ENCODE measurements around the gene KCNMA1. TPM values are rescaled to one million over a fixed set of nuclear protein-coding genes. Genes with fewer than 3 reads are reported as not detected.

KCNMA1 gene
- total RNA-seq, 8 experiments from 2014 or later = 4.3 to 81.4 (median 17.3) TPM

DNA sequence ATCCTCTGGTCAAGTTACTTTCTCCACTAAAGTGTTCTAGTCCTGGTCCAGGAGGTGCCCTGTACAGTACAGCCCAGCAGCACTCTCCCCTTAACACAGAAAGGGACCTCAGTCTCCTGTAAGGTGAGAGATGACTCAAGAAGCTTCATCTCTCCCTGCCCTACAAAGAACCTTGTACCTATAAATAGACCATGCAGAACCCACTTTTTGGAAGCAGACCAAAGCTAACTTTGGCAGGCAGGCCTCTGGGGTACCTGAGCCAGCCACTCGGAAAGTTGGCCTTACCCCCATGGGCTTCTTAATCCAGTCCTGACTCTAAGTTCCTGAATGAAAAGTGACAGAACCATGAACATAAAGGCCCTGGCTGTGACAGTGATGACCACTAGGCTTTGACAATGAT, 454.8 kb downstream of the KCNMA1 start:
- Histone ChIP-seq H3K27ac (no peak overlapping the region), H3K4me1 (replicated peaks in 1 of 2) (peaks cover 0 to 2% of the 10 kb centered on the region in 2 donors), H3K4me3 (no peak overlapping the region)
- ATAC-seq (replicated peaks in 6 of 8) = no peak
- in situ Hi-C loops (cut with MboI; ENCODE audit: low pct_unique_long_range_greater_than_20kb in 2 of 9, low sequenced_read_pairs in 9 of 9, unreplicated experiment in 9 of 9) = no loop called here
- WGBS, 10 experiments = 80 to 89% (median 85%) methylated on average over 1 of the region's 1 CpG; no CpG with 5 or more reads in 6 of the 10 experiments

DNA sequence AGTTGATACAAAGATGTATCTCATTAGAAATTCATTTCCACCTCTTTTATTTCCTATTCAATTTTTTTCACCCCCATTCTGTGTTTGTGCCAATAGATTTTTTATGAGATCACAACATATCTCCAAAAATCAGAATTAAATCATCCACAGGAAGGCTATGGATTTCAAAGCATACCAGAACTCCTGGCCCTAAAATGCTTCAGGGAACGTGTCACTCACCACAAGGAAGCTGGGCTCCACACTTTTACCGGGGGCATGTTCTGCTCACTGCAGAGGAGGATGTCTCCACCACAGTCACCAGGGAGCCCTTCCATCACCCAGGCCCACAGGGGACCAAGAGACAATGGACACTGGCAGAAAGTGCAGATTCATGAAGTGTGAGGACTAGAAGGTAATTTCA, 456.8 kb downstream of the KCNMA1 start:
- Histone ChIP-seq H3K4me1 (replicated peaks in 1 of 2) (no peaks in the 10 kb centered on the region), H3K4me3 (no peak overlapping the region), H3K27ac (no peak overlapping the region)
- 0 to 85% (median 60%) methylated on average over 1 to 2 of the region's 2 CpGs; no CpG with 5 or more reads in 3 of the 10 experiments for WGBS, 10 experiments
- in situ Hi-C loops (cut with MboI; ENCODE audit: low pct_unique_long_range_greater_than_20kb in 2 of 9, low sequenced_read_pairs in 9 of 9, unreplicated experiment in 9 of 9) = no loop called here
- ATAC-seq (replicated peaks in 6 of 8) = no peak

DNA sequence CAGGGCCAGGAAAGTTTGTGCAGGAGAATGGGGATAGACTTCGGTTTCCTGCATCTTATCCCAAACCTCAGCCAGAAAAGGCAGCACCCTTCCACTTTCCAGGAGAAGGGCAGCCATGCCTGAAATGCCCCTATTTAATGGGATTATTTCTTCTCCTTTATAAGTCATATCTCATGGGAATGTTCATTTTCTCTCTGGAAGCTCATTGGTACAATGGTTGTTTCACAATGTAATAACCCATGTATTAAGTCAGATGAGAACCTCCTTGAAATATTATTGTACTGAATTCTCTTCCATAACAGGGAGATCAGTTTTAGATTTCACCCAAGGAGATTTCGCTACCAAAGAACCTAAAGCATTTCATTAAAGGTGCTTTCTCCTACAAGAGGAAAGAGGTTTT, 457.5 kb downstream of the KCNMA1 start:
- H3K27ac ChIP-seq = no peak overlapping the region

DNA sequence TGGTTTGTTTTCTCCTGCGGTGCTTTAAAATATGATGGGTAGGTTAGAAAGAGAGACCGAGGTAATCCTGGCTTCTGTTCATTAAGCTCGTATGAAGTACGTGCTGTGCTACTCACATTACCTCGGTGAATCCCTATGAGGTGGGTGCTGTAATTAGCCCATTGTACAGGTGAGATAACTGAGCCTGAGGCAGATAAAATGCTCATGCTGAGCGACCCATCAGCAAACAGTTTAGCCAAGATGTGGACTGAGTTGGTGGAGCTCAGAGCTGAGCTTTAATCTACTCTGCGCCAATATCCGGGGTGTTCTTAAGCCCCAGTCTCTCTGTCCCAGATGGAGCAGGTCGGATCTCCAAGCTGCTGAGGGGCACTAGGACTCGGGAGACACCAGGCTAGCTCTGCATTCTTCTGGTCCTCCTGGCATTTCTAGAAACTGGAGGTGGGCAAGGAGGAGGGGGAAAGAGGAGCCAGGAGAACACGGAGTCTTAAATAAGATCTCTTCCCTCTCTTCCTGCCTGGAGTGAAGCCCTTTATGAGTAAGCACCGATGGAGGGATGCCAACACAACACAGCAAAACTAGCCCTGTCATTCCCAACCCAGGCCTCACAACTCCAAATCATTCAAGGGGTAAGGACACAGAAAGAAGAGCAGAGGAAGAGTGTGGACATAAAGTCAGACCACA, 458.5 kb downstream of the KCNMA1 start:
- no peaks in the 10 kb centered on the region for H3K4me1 ChIP-seq (replicated peaks in 1 of 2)
- in situ Hi-C loops (cut with MboI; ENCODE audit: low pct_unique_long_range_greater_than_20kb in 2 of 9, low sequenced_read_pairs in 9 of 9, unreplicated experiment in 9 of 9) = loop anchor here in 2 of 9 experiments (10.0 kb wide), 1 partner anchor 466 kb away; no protein-coding TSS in a partner anchor
- no peak overlapping the region for H3K27ac ChIP-seq
- ATAC-seq (replicated peaks in 6 of 8) = peak in 2 of 8 experiments; percentile 63 to 75
- 50 to 93% (median 67%) methylated on average over 3 to 12 of the region's 12 CpGs; no CpG with 5 or more reads in 1 of the 10 experiments for whole genome bisulfite sequencing, 10 experiments
- no peak overlapping the region for H3K4me3 ChIP-seq

More for the DNA sequence above, 457.5 kb downstream of the KCNMA1 start:
- no peak for ATAC-seq (replicated peaks in 6 of 8)
- WGBS, 10 experiments = 77 to 100% (median 100%) methylated on average over 1 to 2 of the region's 2 CpGs; no CpG with 5 or more reads in 3 of the 10 experiments
- no peaks in the 10 kb centered on the region for H3K4me1 ChIP-seq (replicated peaks in 1 of 2)
- in situ Hi-C loops (cut with MboI; ENCODE audit: low pct_unique_long_range_greater_than_20kb in 2 of 9, low sequenced_read_pairs in 9 of 9, unreplicated experiment in 9 of 9) = no loop called here
- H3K4me3 ChIP-seq = no peak overlapping the region

DNA sequence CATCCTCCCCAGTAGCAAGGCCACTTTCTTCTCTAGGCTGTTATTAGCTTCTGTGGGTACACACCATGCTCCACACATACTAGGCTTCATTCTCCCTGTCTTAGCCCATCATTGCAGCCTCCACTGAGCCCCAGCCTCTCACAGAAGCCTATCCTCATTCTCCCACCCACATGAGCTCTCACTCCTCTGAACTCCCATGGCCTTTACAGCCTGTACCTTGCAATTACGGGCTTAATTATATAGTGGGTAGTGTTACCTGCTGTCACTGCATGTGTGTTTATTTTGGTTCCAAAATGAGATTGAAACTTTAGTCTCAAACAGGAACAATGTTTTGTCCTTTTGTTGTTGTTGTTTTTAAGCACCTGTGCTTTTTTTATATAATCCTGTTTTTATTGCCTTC, 460.0 kb downstream of the KCNMA1 start:
- WGBS, 10 experiments = 86 to 100% (median 100%) methylated on average over 1 of the region's 1 CpG; no CpG with 5 or more reads in 5 of the 10 experiments
- Histone ChIP-seq H3K4me3 (no peak overlapping the region), H3K4me1 (replicated peaks in 1 of 2) (no peaks in the 10 kb centered on the region), H3K27ac (no peak overlapping the region)
- in situ Hi-C loops (cut with MboI; ENCODE audit: low pct_unique_long_range_greater_than_20kb in 2 of 9, low sequenced_read_pairs in 9 of 9, unreplicated experiment in 9 of 9) = loop anchor here in 2 of 9 experiments (10.0 kb wide), 1 partner anchor 467 kb away; no protein-coding TSS in a partner anchor
- no peak for ATAC-seq (replicated peaks in 6 of 8)

DNA sequence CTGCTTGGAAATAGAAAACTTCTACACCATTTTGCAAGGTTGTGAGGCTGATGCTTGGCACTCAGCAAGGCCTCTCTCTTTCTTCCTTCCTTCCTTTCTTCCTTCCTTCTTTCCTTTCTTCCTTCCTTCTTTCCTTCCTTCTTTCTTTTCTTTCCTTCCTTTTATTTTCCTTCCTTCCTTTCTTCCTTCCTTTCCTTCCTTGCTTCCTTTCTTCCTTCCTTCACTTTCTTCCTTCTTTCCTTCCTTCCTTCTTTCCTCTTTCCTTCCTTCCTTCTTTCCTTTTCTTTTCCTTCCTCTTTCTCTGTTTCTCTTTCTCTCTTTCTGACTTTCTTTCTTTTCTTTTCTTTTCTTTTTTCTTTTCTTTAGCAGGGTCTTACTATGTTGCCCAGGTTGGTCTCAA, 460.4 kb downstream of the KCNMA1 start:
- Histone ChIP-seq H3K4me3 (no peak overlapping the region), H3K27ac (no peak overlapping the region), H3K4me1 (replicated peaks in 1 of 2) (no peaks in the 10 kb centered on the region)
- no peak for ATAC-seq (replicated peaks in 6 of 8)
- in situ Hi-C loops (cut with MboI; ENCODE audit: low pct_unique_long_range_greater_than_20kb in 2 of 9, low sequenced_read_pairs in 9 of 9, unreplicated experiment in 9 of 9) = loop anchor here in 2 of 9 experiments (10.0 kb wide), 1 partner anchor 468 kb away; no protein-coding TSS in a partner anchor

DNA sequence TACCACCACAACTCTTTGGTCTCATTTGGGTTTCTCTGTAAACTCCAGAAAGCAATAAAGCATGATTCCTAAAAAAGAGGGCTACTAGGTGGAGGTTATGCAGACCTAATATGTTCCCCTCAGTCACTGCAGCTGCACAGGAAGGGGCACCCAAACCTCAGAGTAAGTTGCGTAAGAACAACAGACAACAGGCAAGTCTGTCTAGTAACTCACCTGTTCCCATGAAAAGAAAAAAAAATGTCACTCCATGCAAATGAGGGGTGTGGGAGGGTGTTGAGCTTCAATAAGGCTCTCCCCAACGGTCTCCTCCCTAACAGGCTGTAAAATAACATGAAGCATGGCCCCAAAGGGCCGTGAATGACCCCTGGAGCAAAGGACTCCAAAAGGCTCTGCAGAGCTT, 461.4 kb downstream of the KCNMA1 start:
- in situ Hi-C loops (cut with MboI; ENCODE audit: low pct_unique_long_range_greater_than_20kb in 2 of 9, low sequenced_read_pairs in 9 of 9, unreplicated experiment in 9 of 9) = loop anchor here in 2 of 9 experiments (10.0 kb wide), 1 partner anchor 469 kb away; no protein-coding TSS in a partner anchor
- WGBS, 10 experiments = 33 to 100% (median 80%) methylated on average over 1 to 2 of the region's 3 CpGs; no CpG with 5 or more reads in 5 of the 10 experiments
- H3K4me1 ChIP-seq (replicated peaks in 1 of 2) = no peaks in the 10 kb centered on the region
- H3K4me3 ChIP-seq = no peak overlapping the region
- H3K27ac ChIP-seq = no peak overlapping the region
- peak in 1 of 8 experiments; percentile 71 for ATAC-seq (replicated peaks in 6 of 8)

DNA sequence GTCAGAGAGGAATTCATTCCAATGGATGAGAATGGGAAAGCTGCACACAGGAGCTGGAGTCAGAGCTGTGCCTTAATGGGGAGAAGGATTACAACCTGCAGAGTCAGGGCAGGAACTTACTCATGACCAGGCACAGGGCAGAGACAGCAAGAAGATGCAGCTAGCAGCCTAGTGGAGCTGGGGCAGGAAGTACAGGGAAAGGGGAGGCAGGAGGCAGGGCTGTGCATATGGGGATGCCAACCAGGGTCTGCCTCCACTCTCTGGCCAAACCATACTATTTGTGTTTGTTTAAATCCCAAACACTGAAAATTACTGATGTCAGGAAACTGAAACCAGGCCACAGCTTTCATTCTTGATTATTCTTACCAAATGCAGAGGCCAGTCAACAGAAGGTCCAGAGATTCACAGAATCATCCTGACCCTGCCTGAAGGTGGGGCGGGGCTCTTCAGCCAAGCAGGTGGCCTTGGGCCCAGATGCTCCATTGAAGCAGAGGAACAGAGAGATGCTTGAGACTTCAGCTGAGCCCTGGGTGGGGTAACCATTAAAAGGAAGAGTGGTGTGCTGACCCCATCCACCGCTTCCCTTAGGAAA, 461.9 kb downstream of the KCNMA1 start:
- H3K4me3 ChIP-seq = no peak overlapping the region
- no peaks in the 10 kb centered on the region for H3K4me1 ChIP-seq (replicated peaks in 1 of 2)
- ATAC-seq (replicated peaks in 6 of 8) = peak in 2 of 8 experiments; percentile 23 to 40
- H3K27ac ChIP-seq = no peak overlapping the region
- WGBS, 10 experiments = 50 to 100% (median 100%) methylated on average over 1 to 2 of the region's 2 CpGs; no CpG with 5 or more reads in 4 of the 10 experiments
- in situ Hi-C loops (cut with MboI; ENCODE audit: low pct_unique_long_range_greater_than_20kb in 2 of 9, low sequenced_read_pairs in 9 of 9, unreplicated experiment in 9 of 9) = loop anchor here in 2 of 9 experiments (10.0 kb wide), 1 partner anchor 469 kb away; no protein-coding TSS in a partner anchor

DNA sequence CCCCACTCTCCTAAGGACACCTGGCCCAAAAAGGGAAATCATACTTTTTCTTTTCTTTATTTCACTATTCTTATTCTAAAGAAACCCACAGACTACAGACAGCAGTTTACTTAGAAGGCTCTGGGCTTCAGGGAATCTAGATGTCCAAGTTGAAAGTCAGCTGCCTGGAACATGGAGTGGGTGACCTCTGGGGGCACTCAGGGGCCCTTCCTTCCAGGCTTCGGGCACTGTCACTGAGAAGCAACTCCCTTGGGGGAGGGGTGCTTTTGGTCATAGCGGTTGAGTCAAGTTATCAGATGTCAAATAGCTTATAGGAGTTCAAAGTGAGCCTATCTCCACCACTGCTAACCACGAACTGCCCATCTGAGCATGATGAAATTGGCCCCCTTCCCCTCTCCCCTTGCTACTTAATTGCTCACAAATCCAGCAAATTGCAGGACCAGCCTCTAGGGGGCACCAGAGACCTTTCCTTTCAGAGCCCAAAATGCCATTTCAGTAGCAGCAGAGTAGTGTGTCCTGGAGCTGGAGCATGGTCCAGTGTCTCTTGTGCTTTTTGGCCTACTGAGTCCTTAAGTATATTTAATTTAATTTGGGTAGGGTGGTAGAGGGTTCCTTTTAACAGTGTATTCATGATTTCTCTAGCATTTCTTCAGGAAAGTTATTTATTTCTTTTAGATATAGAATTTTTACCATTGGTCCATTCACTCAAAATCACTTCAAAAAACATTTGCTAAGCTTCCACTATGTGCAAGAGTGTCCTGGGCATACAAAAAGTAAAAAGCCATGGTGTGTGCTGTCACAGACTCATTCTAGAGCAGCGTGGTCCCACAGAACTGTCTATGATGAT, 463.8 kb downstream of the KCNMA1 start:
- 0 to 83% (median 40%) methylated on average over 1 to 3 of the region's 4 CpGs; no CpG with 5 or more reads in 1 of the 10 experiments for WGBS, 10 experiments
- Histone ChIP-seq H3K27ac (no peak overlapping the region), H3K4me1 (replicated peaks in 1 of 2) (no peaks in the 10 kb centered on the region), H3K4me3 (no peak overlapping the region)
- in situ Hi-C loops (cut with MboI; ENCODE audit: low pct_unique_long_range_greater_than_20kb in 2 of 9, low sequenced_read_pairs in 9 of 9, unreplicated experiment in 9 of 9) = loop anchor here in 7 of 9 experiments (5.0 to 25.0 kb wide), 4 partner anchors 463 to 473 kb away; partner anchors contain the start of gene KCNMA1 (in 3 of the 7)
- ATAC-seq (replicated peaks in 6 of 8) = peak; percentile 74 to 93 (median 87)

DNA sequence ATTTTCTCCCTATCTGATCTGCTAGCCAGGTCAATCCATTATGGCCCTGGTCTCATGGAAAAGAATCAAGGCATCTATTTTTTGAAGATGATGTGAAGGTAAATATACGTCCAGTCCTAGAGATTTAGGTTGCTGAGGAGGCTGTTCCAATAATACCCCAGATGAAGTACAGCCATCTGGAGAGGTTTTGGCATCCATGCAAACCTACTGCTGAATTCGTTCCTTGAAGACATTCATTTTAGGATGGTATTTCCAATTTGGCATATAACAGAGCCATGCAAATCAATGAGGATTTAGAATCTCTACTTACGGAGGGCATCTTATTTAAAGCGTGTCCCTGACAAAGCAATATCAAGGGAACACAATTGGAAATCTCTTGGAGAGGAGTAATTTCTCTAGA, 465.5 kb downstream of the KCNMA1 start:
- no peak for ATAC-seq (replicated peaks in 6 of 8)
- WGBS, 10 experiments = 20 to 89% (median 78%) methylated on average over 1 to 4 of the region's 4 CpGs; no CpG with 5 or more reads in 1 of the 10 experiments
- in situ Hi-C loops (cut with MboI; ENCODE audit: low pct_unique_long_range_greater_than_20kb in 2 of 9, low sequenced_read_pairs in 9 of 9, unreplicated experiment in 9 of 9) = loop anchor here in 7 of 9 experiments (5.0 to 25.0 kb wide), 4 partner anchors 465 to 475 kb away; partner anchors contain the start of gene KCNMA1 (in 3 of the 7)

DNA sequence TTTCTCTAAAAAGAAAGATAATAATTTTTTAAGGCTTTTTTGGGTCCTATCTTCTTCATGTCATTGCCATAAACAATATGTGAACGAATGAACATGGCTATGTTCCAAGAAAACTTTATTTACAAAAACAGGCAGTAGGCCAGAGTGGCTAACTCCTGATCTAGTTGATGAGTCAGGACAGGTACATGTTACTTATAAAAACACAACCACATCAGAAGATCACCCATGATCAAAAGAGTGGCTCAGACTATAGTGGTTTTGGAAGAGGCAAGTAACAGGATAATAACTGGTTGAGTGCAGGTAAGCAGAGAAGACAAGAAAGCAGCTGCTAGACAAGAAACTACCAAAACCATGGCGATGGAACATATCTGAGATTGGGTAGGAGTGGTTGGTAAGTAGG, 468.7 kb downstream of the KCNMA1 start:
- Histone ChIP-seq H3K4me3 (no peak overlapping the region), H3K4me1 (replicated peaks in 1 of 2) (peaks cover 9 to 22% of the 10 kb centered on the region in 2 donors), H3K27ac (no peak overlapping the region)
- 9 to 100% (median 60%) methylated on average over 1 of the region's 2 CpGs; no CpG with 5 or more reads in 3 of the 10 experiments for WGBS, 10 experiments
- in situ Hi-C loops (cut with MboI; ENCODE audit: low pct_unique_long_range_greater_than_20kb in 2 of 9, low sequenced_read_pairs in 9 of 9, unreplicated experiment in 9 of 9) = loop anchor here in 5 of 9 experiments (5.0 to 25.0 kb wide), 3 partner anchors 468 to 476 kb away; partner anchors contain the start of gene KCNMA1 (in 3 of the 5)
- ATAC-seq (replicated peaks in 6 of 8) = no peak

More for the DNA sequence above, 465.5 kb downstream of the KCNMA1 start:
- peaks cover 0 to 2% of the 10 kb centered on the region in 2 donors for H3K4me1 ChIP-seq (replicated peaks in 1 of 2)
- H3K4me3 ChIP-seq = no peak overlapping the region
- H3K27ac ChIP-seq = no peak overlapping the region

DNA sequence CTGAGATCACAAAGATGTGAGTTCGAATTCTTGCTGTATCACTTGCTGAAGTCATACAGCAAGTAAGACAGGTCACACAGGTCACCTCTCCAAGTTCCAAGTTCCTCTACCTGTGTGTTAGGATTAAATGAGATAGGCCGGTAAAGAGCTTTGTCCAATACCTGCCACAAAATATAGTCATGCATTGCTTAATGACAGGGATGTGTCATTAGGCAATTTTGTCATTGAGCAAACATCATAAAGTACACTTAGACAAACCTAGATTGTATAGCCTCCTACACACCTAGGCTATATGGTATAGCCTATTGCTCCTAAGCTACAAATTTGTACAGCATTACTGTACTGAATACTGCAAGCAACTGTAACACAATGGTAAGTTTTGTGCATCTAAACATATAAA, 469.4 kb downstream of the KCNMA1 start:
- 75 to 100% (median 100%) methylated on average over 1 to 2 of the region's 2 CpGs; no CpG with 5 or more reads in 2 of the 10 experiments for WGBS, 10 experiments
- Histone ChIP-seq H3K4me3 (no peak overlapping the region), H3K27ac (no peak overlapping the region), H3K4me1 (replicated peaks in 1 of 2) (peaks cover 15 to 29% of the 10 kb centered on the region in 2 donors)
- in situ Hi-C loops (cut with MboI; ENCODE audit: low pct_unique_long_range_greater_than_20kb in 2 of 9, low sequenced_read_pairs in 9 of 9, unreplicated experiment in 9 of 9) = loop anchor here in 5 of 9 experiments (5.0 to 25.0 kb wide), 3 partner anchors 469 to 477 kb away; partner anchors contain the start of gene KCNMA1 (in 3 of the 5)
- no peak for ATAC-seq (replicated peaks in 6 of 8)
